Activated T-cell treated with anti-CD3 and anti-CD28 coated beads, Interleukin-2, amount 50 U/mL, for 72 hours (primary cell): ENCODE results near the gene PSMB11. TPM values are rescaled to one million over a fixed set of nuclear protein-coding genes. Genes with fewer than 3 reads are reported as not detected.
A peak's percentile ranks its signal among the peaks of the same experiment; 100 is the strongest.

Source experiments
- ATAC-seq, 2 donors: fragments of 150-1000 bp; cut with Tn5 transposase; replicated peaks in 1 of 2; 2 replicates each; pipeline ENCODE4 v1.10.0; 2021; ENCODE audit warnings: moderate library complexity in 2 of 2, mild to moderate bottlenecking in 1 of 2
- DNase-seq, 2 donors: peaks; one replicate each; pipeline ENCODE4 v3.0.0; 2021 to 2022; ENCODE audit warnings: mixed read lengths in 1 of 2
- H3K27ac Mint-ChIP-seq: one replicate; pipeline ENCODE4 v1.8.0; 2022; ENCODE audit warnings: mild to moderate bottlenecking, moderate library complexity, mixed read lengths
- H3K27me3 Mint-ChIP-seq: one replicate; pipeline ENCODE4 v1.8.0; 2022; ENCODE audit warnings: low read depth, mixed read lengths
- H3K36me3 Mint-ChIP-seq, 2 donors: one replicate each; pipeline ENCODE4 v1.8.0; 2022; ENCODE audit warnings: mixed read lengths in 2 of 2, mild to moderate bottlenecking in 1 of 2; ENCODE audit not compliant: insufficient read depth in 2 of 2
- H3K4me1 Mint-ChIP-seq: one replicate; pipeline ENCODE4 v1.8.0; 2022; ENCODE audit warnings: low read depth, mixed read lengths
- H3K4me3 Mint-ChIP-seq, 2 donors: one replicate each; pipeline ENCODE4 v1.8.0; 2022; ENCODE audit warnings: mild to moderate bottlenecking in 2 of 2, mixed read lengths in 2 of 2, moderate library complexity in 2 of 2
- H3K9me3 Mint-ChIP-seq, 2 donors: one replicate each; pipeline ENCODE4 v1.8.0; 2022; ENCODE audit warnings: mixed read lengths in 2 of 2
- total RNA-seq, 2 donors: library from RNA; stranded (reverse); gene quantifications; one replicate each; pipeline ENCODE4 v1.2.3, GENCODE V29; 2022

The PSMB11 gene
- total RNA-seq, 2 donors from 2014 or later: not detected

- H3K36me3 Mint-ChIP-seq: peaks cover 11 to 31% of the 10 kb centered on the region in 2 donors
- no peak overlapping the region for H3K4me3 Mint-ChIP-seq
- peaks cover 10% of the 10 kb centered on the region for H3K4me1 Mint-ChIP-seq
- H3K27ac Mint-ChIP-seq: peak overlapping the region; percentile 26
- H3K9me3 Mint-ChIP-seq: no peaks in the 10 kb centered on the region
- DNase-seq (no peak), ATAC-seq (no peak)
- no peaks in the 10 kb centered on the region for H3K27me3 Mint-ChIP-seq
Measured at GRCh38 chr14:23063601-23064000, 21.6 kb downstream of the PSMB11 start.

- no peak for ATAC-seq
- Mint-ChIP-seq H3K27me3 (no peaks in the 10 kb centered on the region), H3K4me3 (no peak overlapping the region), H3K36me3 (peaks cover 13 to 28% of the 10 kb centered on the region in 2 donors), H3K9me3 (no peaks in the 10 kb centered on the region), H3K27ac (no peak overlapping the region), H3K4me1 (peaks cover 31% of the 10 kb centered on the region)
- DNase-seq: no peak
Measured at GRCh38 chr14:23066368-23066767, 24.4 kb downstream of the PSMB11 start.

- H3K27ac Mint-ChIP-seq: no peak overlapping the region
- no peak for ATAC-seq
Measured at GRCh38 chr14:23066855-23067744, 25.1 kb downstream of the PSMB11 start.

GRCh38 chr14:23067847-23068788 lies 26.1 kb downstream of the PSMB11 start:
- Mint-ChIP-seq H3K27me3 (no peaks in the 10 kb centered on the region), H3K4me1 (peaks cover 43% of the 10 kb centered on the region), H3K36me3 (peaks cover 11 to 24% of the 10 kb centered on the region in 2 donors), H3K4me3 (peak overlapping the region in 1 of 2 donors; percentile 15), H3K27ac (peak overlapping the region; percentile 36), H3K9me3 (no peaks in the 10 kb centered on the region)
- DNase-seq (no peak), ATAC-seq (no peak)

More at GRCh38 chr14:23066855-23067744, 25.1 kb downstream of the PSMB11 start:
- H3K27me3 Mint-ChIP-seq: no peaks in the 10 kb centered on the region
- DNase-seq: no peak
- H3K4me1 Mint-ChIP-seq: peaks cover 39% of the 10 kb centered on the region
- no peak overlapping the region for H3K4me3 Mint-ChIP-seq
- H3K9me3 Mint-ChIP-seq: no peaks in the 10 kb centered on the region
- H3K36me3 Mint-ChIP-seq: peaks cover 13 to 26% of the 10 kb centered on the region in 2 donors

GRCh38 chr14:23068789-23069412 lies 26.9 kb downstream of the PSMB11 start:
- DNase-seq (peak; percentile 74 to 76), ATAC-seq (peak; percentile 70 to 77)
- H3K27me3 Mint-ChIP-seq: no peaks in the 10 kb centered on the region
- H3K4me3 Mint-ChIP-seq: peak overlapping the region; percentile 15 to 32
- H3K36me3 Mint-ChIP-seq: peaks cover 10 to 18% of the 10 kb centered on the region in 2 donors
- no peaks in the 10 kb centered on the region for H3K9me3 Mint-ChIP-seq
- H3K4me1 Mint-ChIP-seq: peaks cover 43% of the 10 kb centered on the region
- peak overlapping the region; percentile 36 for H3K27ac Mint-ChIP-seq

GRCh38 chr14:23069413-23069806 lies 27.4 kb downstream of the PSMB11 start:
- Mint-ChIP-seq H3K4me3 (peak overlapping the region in 1 of 2 donors; percentile 73), H3K4me1 (peaks cover 43% of the 10 kb centered on the region), H3K36me3 (peaks cover 9 to 13% of the 10 kb centered on the region in 2 donors), H3K9me3 (no peaks in the 10 kb centered on the region), H3K27me3 (no peaks in the 10 kb centered on the region), H3K27ac (no peak overlapping the region)
- ATAC-seq: no peak
- no peak for DNase-seq

GRCh38 chr14:23070262-23071129 lies 28.5 kb downstream of the PSMB11 start:
- DNase-seq (no peak), ATAC-seq (no peak)
- Mint-ChIP-seq H3K4me3 (peak overlapping the region; percentile 83 to 94), H3K4me1 (peaks cover 43% of the 10 kb centered on the region), H3K27me3 (no peaks in the 10 kb centered on the region), H3K36me3 (peaks cover 7 to 16% of the 10 kb centered on the region in 2 donors), H3K9me3 (no peaks in the 10 kb centered on the region), H3K27ac (peak overlapping the region; percentile 64)

GRCh38 chr14:23071244-23071920 lies 29.4 kb downstream of the PSMB11 start:
- Mint-ChIP-seq H3K27me3 (no peaks in the 10 kb centered on the region), H3K9me3 (no peaks in the 10 kb centered on the region), H3K27ac (peak overlapping the region; percentile 64), H3K4me3 (peak overlapping the region; percentile 83 to 94), H3K36me3 (peaks cover 4 to 12% of the 10 kb centered on the region in 2 donors), H3K4me1 (peaks cover 38% of the 10 kb centered on the region)
- DNase-seq: peak; percentile 78 to 84
- ATAC-seq: peak; percentile 95 to 96

GRCh38 chr14:23071921-23072539 lies 30.0 kb downstream of the PSMB11 start:
- Mint-ChIP-seq H3K4me3 (peak overlapping the region; percentile 83 to 94), H3K27ac (peak overlapping the region; percentile 64), H3K4me1 (peaks cover 38% of the 10 kb centered on the region), H3K9me3 (no peaks in the 10 kb centered on the region), H3K36me3 (peaks cover 2 to 10% of the 10 kb centered on the region in 2 donors), H3K27me3 (no peaks in the 10 kb centered on the region)
- DNase-seq (no peak), ATAC-seq (no peak)

- no peak overlapping the region for H3K4me3 Mint-ChIP-seq
- peaks cover 0 to 12% of the 10 kb centered on the region in 2 donors for H3K36me3 Mint-ChIP-seq
- ATAC-seq (no peak), DNase-seq (no peak)
- H3K4me1 Mint-ChIP-seq: peaks cover 33% of the 10 kb centered on the region
- no peaks in the 10 kb centered on the region for H3K27me3 Mint-ChIP-seq
- no peaks in the 10 kb centered on the region for H3K9me3 Mint-ChIP-seq
- H3K27ac Mint-ChIP-seq: no peak overlapping the region
Measured at GRCh38 chr14:23074906-23075305, 32.9 kb downstream of the PSMB11 start.

GRCh38 chr14:23076785-23077408 lies 34.9 kb downstream of the PSMB11 start:
- no peaks in the 10 kb centered on the region for H3K9me3 Mint-ChIP-seq
- H3K4me1 Mint-ChIP-seq: peaks cover 25% of the 10 kb centered on the region
- H3K4me3 Mint-ChIP-seq: no peak overlapping the region
- H3K36me3 Mint-ChIP-seq: peaks cover 7 to 18% of the 10 kb centered on the region in 2 donors
- peak in 1 of 2 donors; percentile 22 for DNase-seq
- no peak overlapping the region for H3K27ac Mint-ChIP-seq
- H3K27me3 Mint-ChIP-seq: no peaks in the 10 kb centered on the region
- peak in 1 of 2 donors; percentile 54 for ATAC-seq
